Body of pancreas (tissue), 4 donors: Measurements from ENCODE around the gene ESPN. TPM values are rescaled to one million over a fixed set of nuclear protein-coding genes. Genes with fewer than 3 reads are reported as not detected.

ENCODE experiments used
- ATAC-seq: fragments of 150-250 bp; one replicate; pipeline ENCODE4 v1.9.1; 2016
- DNase-seq, 4 donors: peaks; one replicate each; pipeline ENCODE4 v3.0.0-alpha.2; 2019
- H3K27ac ChIP-seq, 4 donors: fragments of 200-600 bp; sonication (generic); 1 replicate in 3 of 4; 2 replicates in 1 of 4; pipeline versions ENCODE4 v1.5.1 to v1.6.1; 2016 to 2019; ENCODE audit warnings: mild to moderate bottlenecking in 1 of 4, mixed read lengths in 1 of 4, moderate library complexity in 1 of 4
- H3K27me3 ChIP-seq, 2 donors: fragments of 200-600 bp; sonication (generic); one replicate each; pipeline ENCODE4 v1.6.0; 2016; ENCODE audit warnings: mild to moderate bottlenecking in 1 of 2
- H3K36me3 ChIP-seq, 2 donors: fragments of 200-600 bp; sonication (generic); replicated peaks in 1 of 2; 2 replicates each; pipeline ENCODE4 v1.5.1; 2016; ENCODE audit warnings: low read depth in 2 of 2; ENCODE audit not compliant: insufficient read depth in 1 of 2
- H3K4me1 ChIP-seq: fragments of 200-600 bp; sonication (generic); one replicate; pipeline ENCODE4 v1.6.0; 2016
- H3K4me3 ChIP-seq, 2 donors: fragments of 200-600 bp; sonication (generic); 1 replicate in 1 of 2; 2 replicates in 1 of 2; pipeline ENCODE4 v1.5.1; 2016 to 2019
- H3K9me3 ChIP-seq, 3 donors: fragments of 200-600 bp; sonication (generic); 1 replicate in 2 of 3; 2 replicates in 1 of 3; pipeline ENCODE4 v1.5.1; 2016
- CTCF ChIP-seq, 7 experiments: fragments of 450-650 bp in 4 of 7; fragments of 200-600 bp in 3 of 7; sonication (generic) in 3 of 7; IDR thresholded peaks; one replicate each; pipeline ENCODE4 v1.5.1; 2016 to 2019; ENCODE audit warnings: antibody characterized with exemption in 7 of 7
- POLR2A ChIP-seq, 3 donors: fragments of 450-650 bp; IDR thresholded peaks; one replicate each; pipeline ENCODE4 v1.6.1; 2016; ENCODE audit warnings: antibody characterized with exemption in 3 of 3, mild to moderate bottlenecking in 2 of 3
- WGBS, 2 donors: methylation state at CpG; one replicate each; pipeline ENCODE4 v1.1.5; 2017; 5-methylcytosine and 5-hydroxymethylcytosine counted together
- intact Hi-C: fragments of 100-400 bp; cut with DNase I; formaldehyde crosslinking; loops from one replicate; pipeline ENCODE4 v1.15.1; 2023
- total RNA-seq, 2 donors: library from RNA; depleted of rRNA; stranded (reverse); fragments of >200 nt; gene quantifications; one replicate each; pipeline ENCODE4 v1.1.0, GENCODE V29; 2016

Gene ESPN
- total RNA-seq, 2 donors from 2014 or later: 0.26 to 4.0 TPM

- ATAC-seq: no peak
- no peak overlapping the region for H3K4me3 ChIP-seq
- intact Hi-C loops: no loop called here
- no peak overlapping the region for H3K27ac ChIP-seq
- no peaks in the 10 kb centered on the region for H3K27me3 ChIP-seq
- TF ChIP-seq POLR2A (IDR thresholded peaks at IDR 0.05): no peak
- no peak for TF ChIP-seq CTCF (IDR thresholded peaks at IDR 0.05)
- no peaks in the 10 kb centered on the region for H3K36me3 ChIP-seq
- peaks cover 2% of the 10 kb centered on the region for H3K4me1 ChIP-seq
- WGBS, 2 donors: 86 to 90% methylated on average over 30 to 62 of the region's 67 CpGs
- no peaks in the 10 kb centered on the region for H3K9me3 ChIP-seq
- DNase-seq: no peak
Observed at GRCh38 chr1:6470132-6471085, 45.8 kb downstream of the ESPN start.

- DNase-seq (no peak), ATAC-seq (no peak)
- no peaks in the 10 kb centered on the region for H3K9me3 ChIP-seq
- H3K27ac ChIP-seq: no peak overlapping the region
- H3K4me3 ChIP-seq: no peak overlapping the region
- 84 to 90% methylated on average over 48 to 53 of the region's 67 CpGs for WGBS, 2 donors
- peaks cover 7% of the 10 kb centered on the region for H3K4me1 ChIP-seq
- intact Hi-C loops: no loop called here
- H3K27me3 ChIP-seq: no peaks in the 10 kb centered on the region
- no peaks in the 10 kb centered on the region for H3K36me3 ChIP-seq
- TF ChIP-seq POLR2A (IDR thresholded peaks at IDR 0.05) (no peak), CTCF (IDR thresholded peaks at IDR 0.05) (no peak)
Observed at GRCh38 chr1:6471086-6471969, 46.8 kb downstream of the ESPN start.

- intact Hi-C loops: no loop called here
- TF ChIP-seq POLR2A (IDR thresholded peaks at IDR 0.05) (no peak), CTCF (IDR thresholded peaks at IDR 0.05) (no peak)
- Histone ChIP-seq H3K27ac (no peak overlapping the region), H3K9me3 (no peaks in the 10 kb centered on the region), H3K27me3 (no peaks in the 10 kb centered on the region), H3K4me3 (no peak overlapping the region), H3K36me3 (no peaks in the 10 kb centered on the region), H3K4me1 (peaks cover 7% of the 10 kb centered on the region)
- DNase-seq: no peak
- no peak for ATAC-seq
- WGBS, 2 donors: 89 to 93% methylated on average over 7 of the region's 7 CpGs
Observed at GRCh38 chr1:6471970-6472368, 47.4 kb downstream of the ESPN start.

- 86 to 91% methylated on average over 6 to 10 of the region's 10 CpGs for WGBS, 2 donors
- no peak overlapping the region for H3K4me3 ChIP-seq
Observed at GRCh38 chr1:6472391-6472790, 47.8 kb downstream of the ESPN start.

More at GRCh38 chr1:6472391-6472790, 47.8 kb downstream of the ESPN start:
- no peaks in the 10 kb centered on the region for H3K36me3 ChIP-seq
- H3K4me1 ChIP-seq: peaks cover 7% of the 10 kb centered on the region
- intact Hi-C loops: no loop called here
- DNase-seq (no peak), ATAC-seq (no peak)
- no peaks in the 10 kb centered on the region for H3K27me3 ChIP-seq
- TF ChIP-seq POLR2A (IDR thresholded peaks at IDR 0.05) (no peak), CTCF (IDR thresholded peaks at IDR 0.05) (no peak)
- no peaks in the 10 kb centered on the region for H3K9me3 ChIP-seq
- no peak overlapping the region for H3K27ac ChIP-seq
